Erythroblast (primary cell): ENCODE results near the gene CARM1.

Experiments
- GATA1 ChIP-seq: IDR thresholded peaks from 2 replicates; pipeline ENCODE4 v1.6.1; 2011; ENCODE audit warnings: low read depth, mild to moderate bottlenecking, control low read depth, low read length, moderate library complexity
- POLR2A ChIP-seq: IDR thresholded peaks from 2 replicates; pipeline ENCODE4 v1.6.1; 2011; ENCODE audit warnings: mild to moderate bottlenecking, low read length

DNA sequence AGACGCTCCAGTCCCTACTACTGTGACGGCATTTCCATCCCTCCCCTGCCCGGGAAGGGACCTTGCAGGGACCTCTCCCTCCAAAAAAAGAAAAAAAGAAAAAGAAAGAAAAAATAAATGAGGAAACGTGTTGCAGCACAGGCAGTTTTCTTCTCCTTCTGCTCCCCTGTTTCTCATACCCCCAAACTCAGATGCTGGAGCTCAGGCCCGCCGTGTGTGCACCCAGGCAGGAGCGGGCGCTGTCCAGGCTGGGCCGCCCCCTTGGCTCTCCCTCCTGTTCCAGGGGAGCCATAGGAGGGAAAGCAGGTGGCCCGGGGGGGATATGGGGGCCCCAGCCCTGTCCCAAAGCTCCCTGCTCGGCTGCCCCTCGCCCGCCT lies 51.3 kb downstream of the CARM1 start:
- TF ChIP-seq POLR2A (no peak), GATA1 (no peak)
